Hematopoietic multipotent progenitor cell treated with erythropoietin and hydrocortisone succinate and interleukin-3 and kit ligand, for 17 days (in vitro differentiated cells): ENCODE measurements around the gene ASPSCR1.
"Not testable (repeated sequence)": the region's sequence is repeated elsewhere in the genome, so short reads cannot be mapped to it uniquely, and the experiment has no call there.

Experiments
- DNase-seq: peaks from one replicate; pipeline ENCODE4 v3.0.0-alpha.2; 2015; ENCODE audit warnings: low spot score

Gene ASPSCR1

GRCh38 chr17:82024859-82025258 is 47.4 kb downstream of the ASPSCR1 start:
- no peak for DNase-seq

- no peak for DNase-seq
Measured at GRCh38 chr17:82025401-82026107, 48.1 kb downstream of the ASPSCR1 start.

- DNase-seq: no peak
Measured at GRCh38 chr17:82028246-82028645, 50.8 kb downstream of the ASPSCR1 start.

GRCh38 chr17:82028966-82029365 is 51.5 kb downstream of the ASPSCR1 start:
- DNase-seq: no peak

- no peak for DNase-seq
Measured at GRCh38 chr17:82029391-82029790, 52.0 kb downstream of the ASPSCR1 start.

- DNase-seq: no peak
Measured at GRCh38 chr17:82029990-82030469, 52.6 kb downstream of the ASPSCR1 start.

GRCh38 chr17:82030470-82031302 is 53.3 kb downstream of the ASPSCR1 start:
- DNase-seq: peak; percentile 62

GRCh38 chr17:82031303-82031884 is 54.0 kb downstream of the ASPSCR1 start, which contains the start of gene RAC3:
Gene RAC3, plus strand, starts transcription at chr17:82031678. Its CDS starts 84 bp downstream, at chr17:82031762.
- no peak for DNase-seq

GRCh38 chr17:82031885-82032627 is 54.6 kb downstream of the ASPSCR1 start:
- peak; percentile 64 for DNase-seq

- DNase-seq: no peak
Measured at GRCh38 chr17:82033359-82034085, 56.1 kb downstream of the ASPSCR1 start.

- no peak for DNase-seq
Measured at GRCh38 chr17:82034371-82035011, 57.1 kb downstream of the ASPSCR1 start.

- no peak for DNase-seq
Measured at GRCh38 chr17:82035488-82035887, 58.1 kb downstream of the ASPSCR1 start.

GRCh38 chr17:82035956-82036633 is 58.7 kb downstream of the ASPSCR1 start:
- no peak for DNase-seq

- DNase-seq: no peak
Measured at GRCh38 chr17:82036634-82037091, 59.2 kb downstream of the ASPSCR1 start.

- peak; percentile 92 for DNase-seq
Measured at GRCh38 chr17:82037092-82037888, 59.9 kb downstream of the ASPSCR1 start, which contains the start of gene DCXR. Gene DCXR, minus strand, starts transcription at chr17:82037697. Its CDS starts 15 bp downstream, at chr17:82037682.

GRCh38 chr17:82037889-82038195 is 60.4 kb downstream of the ASPSCR1 start:
- no peak for DNase-seq

GRCh38 chr17:82038796-82039409 is 61.5 kb downstream of the ASPSCR1 start:
- DNase-seq: not testable (repeated sequence)

- no peak for DNase-seq
Measured at GRCh38 chr17:82039695-82040299, 62.4 kb downstream of the ASPSCR1 start.
